Cerebellar nuclear complex (tissue), 1 donor: ENCODE data around the gene DCAF4L1.

Experiments
- DNase-seq, 2 experiments: peaks; one replicate each; lab custom pipeline; 2025; lab: John Stamatoyannopoulos, UW

Gene DCAF4L1

DNA sequence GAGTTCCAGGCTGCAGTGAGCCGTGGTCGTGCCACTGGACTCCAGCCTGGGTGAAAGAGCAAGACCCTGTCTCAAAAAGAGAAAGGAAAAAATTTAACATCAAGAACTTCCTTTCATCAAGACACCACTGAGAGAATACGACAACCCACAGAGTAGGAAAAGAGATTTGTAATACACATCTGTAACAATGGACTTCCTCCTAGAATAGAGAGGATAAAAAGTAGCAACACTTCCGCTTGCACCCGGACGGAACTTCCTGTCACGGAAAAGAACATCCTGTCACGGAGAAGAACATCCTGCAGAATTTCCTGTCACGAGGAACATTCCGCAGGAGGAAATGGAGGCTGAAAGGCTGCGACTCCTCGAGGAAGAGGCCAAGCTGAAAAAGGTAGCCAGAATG lies at the start of gene DCAF4L1:
TSS of gene DCAF4L1 (plus strand) at position 301 of the 400 bp plus-strand sequence. CDS start at position 338, 37 bp downstream.
- DNase-seq: no peak

DNA sequence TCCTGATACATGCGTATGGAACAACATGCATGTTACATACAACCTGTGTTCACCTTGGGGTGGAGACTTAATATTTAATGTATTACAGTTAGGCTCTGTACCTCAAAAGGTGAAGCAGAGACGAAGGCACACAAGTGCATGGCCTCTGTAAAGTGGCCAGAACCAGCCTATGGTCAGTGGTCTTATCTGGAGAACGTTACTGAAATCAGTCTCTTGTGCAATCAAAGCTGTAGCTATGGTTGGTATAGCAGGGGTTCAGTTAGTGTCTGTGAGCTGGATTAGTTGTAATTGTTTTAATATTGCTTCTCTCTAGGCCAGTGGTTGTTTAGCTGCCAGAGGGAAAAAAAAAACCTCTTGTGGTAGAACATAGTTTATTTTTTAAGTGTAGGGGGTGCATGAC lies 48.6 kb upstream of the DCAF4L1 start:
- DNase-seq: no peak

GRCh38 chr4:41933997-41934503 lies 47.5 kb upstream of the DCAF4L1 start:
- DNase-seq: no peak

GRCh38 chr4:41934514-41934900 lies 47.0 kb upstream of the DCAF4L1 start:
- no peak for DNase-seq

GRCh38 chr4:41934901-41935651 lies 46.5 kb upstream of the DCAF4L1 start, which contains the start of gene TMEM33:
TSS of gene TMEM33 (plus strand) at chr4:41935429. CDS start at chr4:41935485, 56 bp downstream.
- DNase-seq: peak; percentile 15 to 76

- DNase-seq: no peak
These were observed 45.9 kb upstream of the DCAF4L1 start for GRCh38 chr4:41935652-41936021.

DNA sequence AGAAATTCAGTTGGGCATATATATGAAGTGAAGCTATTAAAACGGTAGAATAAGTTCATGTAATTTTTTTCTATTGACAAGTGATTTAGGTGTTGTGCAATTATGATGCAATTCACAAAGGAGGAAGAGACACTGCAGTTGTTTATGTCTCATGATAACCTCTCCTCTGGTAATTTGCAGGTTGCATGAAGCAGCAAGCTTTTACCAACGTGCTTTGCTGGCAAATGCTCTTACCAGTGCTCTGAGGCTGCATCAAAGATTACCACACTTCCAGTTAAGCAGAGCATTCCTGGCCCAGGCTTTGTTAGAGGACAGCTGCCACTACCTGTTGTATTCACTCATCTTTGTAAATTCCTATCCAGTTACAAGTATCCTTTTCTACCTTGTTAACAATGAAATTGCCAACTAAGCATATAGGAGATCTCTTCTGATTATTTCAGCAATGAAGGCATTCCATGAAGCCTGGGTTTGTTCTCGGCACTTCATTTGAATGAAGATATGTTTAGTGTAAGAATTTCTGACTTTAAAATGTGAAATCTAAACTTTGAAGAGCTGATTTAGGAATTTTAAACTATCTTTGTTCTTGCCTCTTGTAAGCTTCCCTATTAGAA lies 42.4 kb upstream of the DCAF4L1 start:
- no peak for DNase-seq

- no peak for DNase-seq
These were observed 40.7 kb upstream of the DCAF4L1 start for GRCh38 chr4:41940834-41941233.

- no peak for DNase-seq
These were observed 38.0 kb upstream of the DCAF4L1 start for GRCh38 chr4:41943506-41943905.

DNA sequence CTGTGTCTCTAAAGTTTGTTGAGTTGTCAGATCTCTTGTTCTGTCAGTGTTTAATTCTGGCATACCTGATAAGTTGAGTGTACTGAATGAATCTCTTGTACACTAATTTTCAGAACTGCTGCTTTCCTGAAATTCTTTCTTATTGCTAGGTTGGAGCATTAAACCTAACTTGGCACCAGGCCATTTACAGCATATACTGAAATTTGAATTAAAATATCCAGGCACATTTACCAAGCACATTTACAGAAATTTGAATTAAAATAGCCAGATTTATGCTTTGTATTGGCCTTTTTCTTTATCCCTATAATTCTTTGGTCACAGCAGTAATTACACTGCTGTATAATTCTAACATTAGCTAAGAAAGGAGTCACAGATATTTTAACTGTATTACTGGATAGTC lies 37.5 kb upstream of the DCAF4L1 start:
- no peak for DNase-seq

DNA sequence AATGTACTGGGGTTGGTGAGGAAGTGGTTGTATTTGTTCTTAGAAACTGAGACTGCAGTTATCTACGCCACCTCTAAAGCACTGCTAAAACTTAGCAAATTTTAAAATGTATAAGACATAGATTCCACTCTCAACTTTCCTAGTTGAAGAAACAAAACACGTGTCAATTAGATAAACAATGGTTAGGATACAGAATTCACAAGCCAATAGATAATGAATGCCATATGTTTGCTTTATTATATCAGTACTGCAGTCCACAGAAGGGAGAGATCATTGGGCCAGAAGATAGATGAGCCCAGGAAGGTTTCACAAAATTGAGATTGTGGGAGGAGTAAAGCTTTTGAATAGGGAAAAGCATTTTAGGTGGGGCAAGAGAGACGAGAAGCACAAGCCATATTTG lies 32.0 kb upstream of the DCAF4L1 start:
- DNase-seq: no peak

GRCh38 chr4:41957634-41958033 lies 23.9 kb upstream of the DCAF4L1 start:
- DNase-seq: no peak

DNA sequence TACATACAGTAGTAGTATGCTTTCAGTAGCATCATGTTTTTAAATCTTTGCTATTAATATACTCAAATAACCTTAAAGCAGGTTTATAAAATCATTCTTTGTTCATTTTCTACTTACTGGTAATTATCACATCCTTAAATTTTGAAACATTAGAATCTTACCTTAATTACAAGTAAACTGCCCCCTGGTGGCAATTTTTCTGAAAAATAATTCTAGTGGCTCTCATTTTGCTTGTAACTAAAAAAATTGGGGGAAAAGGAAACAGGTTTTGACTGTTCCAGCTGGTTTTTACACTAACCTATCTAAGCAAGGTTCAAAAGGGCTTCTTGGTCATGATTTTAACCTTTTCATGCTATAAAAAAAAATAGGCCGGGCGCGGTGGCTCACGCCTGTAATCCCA lies 18.5 kb upstream of the DCAF4L1 start:
- no peak for DNase-seq

DNA sequence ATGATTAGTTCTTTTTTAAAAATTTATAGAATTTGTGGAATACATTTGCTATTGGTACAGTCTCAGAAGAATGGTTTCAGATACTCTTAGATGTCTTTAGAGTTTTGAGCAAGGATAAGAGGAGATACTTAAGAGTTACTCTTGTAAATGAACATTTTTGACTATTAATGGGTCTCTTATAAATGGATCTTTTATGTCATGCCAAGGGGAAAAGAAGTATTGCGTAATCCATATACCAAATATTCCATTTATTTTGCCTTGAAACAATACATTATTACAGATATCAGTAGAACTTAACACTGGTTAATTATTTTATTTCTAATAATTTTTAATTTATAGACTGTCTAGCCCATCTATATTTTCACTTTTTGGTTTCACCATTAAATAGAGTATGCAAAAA lies 17.2 kb upstream of the DCAF4L1 start:
- no peak for DNase-seq

DNA sequence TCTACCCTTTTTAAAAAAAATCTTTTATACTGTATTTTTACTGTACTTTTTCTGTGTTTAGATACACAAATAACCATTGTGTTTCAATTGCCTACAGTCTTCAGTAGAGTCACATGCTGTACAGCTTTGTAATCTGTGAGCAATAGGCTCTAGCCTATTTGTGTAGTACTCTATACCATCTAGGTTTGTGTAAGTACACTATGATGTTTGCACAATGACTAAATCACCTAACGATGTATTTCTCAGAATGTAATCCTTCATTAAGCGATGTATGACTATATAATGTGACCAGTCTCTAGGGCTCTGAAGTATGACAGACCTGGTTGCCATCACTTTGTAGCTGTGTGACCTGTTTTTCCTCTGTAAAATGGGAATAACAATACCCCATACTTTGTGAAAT lies 14.2 kb upstream of the DCAF4L1 start:
- no peak for DNase-seq

DNA sequence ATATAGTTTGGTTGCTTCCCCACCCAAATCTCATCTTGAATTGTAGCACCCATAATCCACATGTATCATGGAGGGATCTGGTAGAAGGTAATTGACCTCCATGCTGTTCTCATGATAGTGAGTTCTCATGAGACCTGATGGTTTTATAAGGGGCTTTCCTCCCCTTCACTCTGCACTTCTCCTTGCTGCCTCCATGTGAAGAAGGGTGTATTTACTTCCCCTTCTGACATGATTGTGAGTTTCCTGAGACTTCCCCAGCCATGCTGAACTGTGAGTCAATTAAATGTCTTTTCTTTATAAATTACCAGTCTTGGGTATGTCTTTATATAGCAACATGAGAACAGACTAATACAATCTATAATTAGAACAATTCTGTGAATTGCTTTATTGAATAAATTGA lies 11.9 kb upstream of the DCAF4L1 start:
- DNase-seq: no peak

- no peak for DNase-seq
These were observed 6.2 kb upstream of the DCAF4L1 start for GRCh38 chr4:41975341-41975740.

- no peak for DNase-seq
These were observed 4.6 kb upstream of the DCAF4L1 start for GRCh38 chr4:41976775-41977516.

DNA sequence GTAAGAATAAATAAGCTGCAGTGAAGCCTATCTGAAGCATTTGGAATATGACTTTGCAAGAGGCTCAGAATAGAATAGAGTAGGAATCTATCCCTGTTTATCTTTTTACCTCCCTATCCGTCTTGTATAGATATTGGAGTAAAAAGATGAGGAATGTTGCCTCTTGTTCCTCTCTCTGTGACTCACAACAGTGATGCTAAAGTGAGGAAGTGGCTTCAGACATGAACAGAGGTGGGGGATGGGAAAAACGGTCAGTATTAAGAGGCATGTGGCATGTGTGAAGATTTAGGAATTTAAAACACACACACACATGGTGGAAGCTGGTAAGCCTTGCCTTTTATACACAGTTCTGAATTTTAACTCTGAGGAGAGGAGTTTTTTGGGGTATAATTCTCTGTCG lies 3.8 kb upstream of the DCAF4L1 start:
- no peak for DNase-seq

GRCh38 chr4:41982716-41983115 lies 1.2 kb downstream of the DCAF4L1 start:
- DNase-seq: no peak

DNA sequence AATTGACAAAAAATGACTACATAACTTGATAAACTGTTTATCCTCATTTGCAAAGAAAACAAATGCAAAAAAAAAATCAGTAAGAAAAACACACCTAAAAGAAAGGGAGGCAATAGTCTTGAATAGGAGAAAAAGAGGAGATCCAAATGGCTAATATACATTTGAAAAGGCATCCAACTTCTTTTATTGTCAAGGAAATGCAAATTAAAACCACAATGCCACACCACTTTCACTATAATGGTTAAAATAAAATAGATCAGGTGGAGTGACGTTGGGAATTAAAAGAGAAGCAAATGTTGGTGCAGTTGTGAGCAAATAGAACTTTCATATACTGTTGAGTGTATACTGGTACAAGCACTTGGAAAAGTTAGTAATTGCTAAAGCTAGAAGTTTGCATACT lies 3.6 kb downstream of the DCAF4L1 start:
- DNase-seq: no peak

- DNase-seq: no peak
These were observed 8.4 kb downstream of the DCAF4L1 start for GRCh38 chr4:41989994-41990364.
